ENCODE measurements around the gene TEX22. TPM values are rescaled to one million over a fixed set of nuclear protein-coding genes. Genes with fewer than 3 reads are reported as not detected.

The TEX22 gene
- total RNA-seq, 2 donors from 2014 or later: 0.33 TPM; not detected in 1

GRCh38 chr14:105399466-105399775 is 1.1 kb downstream of the TEX22 start:
- Histone ChIP-seq H3K27ac (no peak overlapping the region), H3K4me1 (peaks cover 24% of the 10 kb centered on the region), H3K9me3 (no peaks in the 10 kb centered on the region), H3K27me3 (no peaks in the 10 kb centered on the region), H3K4me3 (no peak overlapping the region), H3K36me3 (replicated peaks in 1 of 2; ENCODE audit: insufficient read depth in 1 of 2, low read depth in 2 of 2) (no peaks in the 10 kb centered on the region)
- 88% methylated on average over 8 of the region's 8 CpGs; no CpG with 5 or more reads in 1 of the 2 donors for WGBS, 2 donors
- TF ChIP-seq CTCF (IDR thresholded peaks at IDR 0.05) (no peak), POLR2A (IDR thresholded peaks at IDR 0.05) (no peak)
- intact Hi-C loops (cut with DNase I): no loop called here
- DNase-seq (no peak), ATAC-seq (no peak)

GRCh38 chr14:105400016-105400415 is 1.7 kb downstream of the TEX22 start:
- Histone ChIP-seq H3K27me3 (no peaks in the 10 kb centered on the region), H3K27ac (no peak overlapping the region), H3K4me1 (peaks cover 24% of the 10 kb centered on the region), H3K9me3 (no peaks in the 10 kb centered on the region), H3K36me3 (replicated peaks in 1 of 2; ENCODE audit: insufficient read depth in 1 of 2, low read depth in 2 of 2) (no peaks in the 10 kb centered on the region), H3K4me3 (no peak overlapping the region)
- WGBS, 2 donors: 80 to 99% methylated on average over 1 to 9 of the region's 9 CpGs
- ATAC-seq: no peak
- no peak for DNase-seq
- TF ChIP-seq POLR2A (IDR thresholded peaks at IDR 0.05) (no peak), CTCF (IDR thresholded peaks at IDR 0.05) (no peak)
- intact Hi-C loops (cut with DNase I): no loop called here

- Histone ChIP-seq H3K4me1 (peaks cover 24% of the 10 kb centered on the region), H3K36me3 (replicated peaks in 1 of 2; ENCODE audit: insufficient read depth in 1 of 2, low read depth in 2 of 2) (no peaks in the 10 kb centered on the region), H3K9me3 (no peaks in the 10 kb centered on the region), H3K27ac (no peak overlapping the region), H3K27me3 (no peaks in the 10 kb centered on the region), H3K4me3 (no peak overlapping the region)
- ATAC-seq: no peak
- TF ChIP-seq CTCF (IDR thresholded peaks at IDR 0.05) (no peak), POLR2A (IDR thresholded peaks at IDR 0.05) (no peak)
- intact Hi-C loops (cut with DNase I): no loop called here
- no peak for DNase-seq
- 92 to 96% methylated on average over 9 of the region's 9 CpGs for WGBS, 2 donors
These were observed 3.4 kb downstream of the TEX22 start for GRCh38 chr14:105401699-105402098.

- no peaks in the 10 kb centered on the region for H3K27me3 ChIP-seq
- no peak overlapping the region for H3K27ac ChIP-seq
- no peaks in the 10 kb centered on the region for H3K9me3 ChIP-seq
- no peak for TF ChIP-seq CTCF (IDR thresholded peaks at IDR 0.05)
- no peak for TF ChIP-seq POLR2A (IDR thresholded peaks at IDR 0.05)
- intact Hi-C loops (cut with DNase I): no loop called here
- WGBS, 2 donors: 93 to 94% methylated on average over 13 of the region's 13 CpGs
- DNase-seq (no peak), ATAC-seq (no peak)
- no peak overlapping the region for H3K4me3 ChIP-seq
- H3K36me3 ChIP-seq (replicated peaks in 1 of 2; ENCODE audit: insufficient read depth in 1 of 2, low read depth in 2 of 2): no peaks in the 10 kb centered on the region
- peaks cover 12% of the 10 kb centered on the region for H3K4me1 ChIP-seq
These were observed 10.3 kb downstream of the TEX22 start for GRCh38 chr14:105408592-105408991.

- no peak overlapping the region for H3K27ac ChIP-seq
- H3K36me3 ChIP-seq (replicated peaks in 1 of 2; ENCODE audit: insufficient read depth in 1 of 2, low read depth in 2 of 2): no peaks in the 10 kb centered on the region
- H3K9me3 ChIP-seq: no peaks in the 10 kb centered on the region
- no peaks in the 10 kb centered on the region for H3K27me3 ChIP-seq
- DNase-seq (no peak), ATAC-seq (no peak)
- H3K4me3 ChIP-seq: no peak overlapping the region
- WGBS, 2 donors: 74 to 84% methylated on average over 3 of the region's 3 CpGs
- peaks cover 13% of the 10 kb centered on the region for H3K4me1 ChIP-seq
- TF ChIP-seq POLR2A (IDR thresholded peaks at IDR 0.05) (no peak), CTCF (IDR thresholded peaks at IDR 0.05) (no peak)
- intact Hi-C loops (cut with DNase I): no loop called here
These were observed 11.0 kb downstream of the TEX22 start for GRCh38 chr14:105409364-105409763.

All from body of pancreas (tissue), 4 donors.